Dermis blood vessel endothelial cell (primary cell): Measurements from ENCODE around the gene GMEB1. TPM values are rescaled to one million over a fixed set of nuclear protein-coding genes. Genes with fewer than 3 reads are reported as not detected.
"Not testable (repeated sequence)": the region's sequence is repeated elsewhere in the genome, so short reads cannot be mapped to it uniquely, and the experiment has no call there.

Experiments
- DNase-seq: peaks from one replicate; pipeline ENCODE4 v3.0.0; 2010
- total RNA-seq: library from RNA; depleted of rRNA; stranded (reverse); fragments of >200 nt; gene quantifications from 2 replicates; pipeline ENCODE4 v1.2.3, GENCODE V29; 2014

Gene GMEB1
- total RNA-seq = 13.9 and 14.1 TPM in 2 replicates

- peak; percentile 91 for DNase-seq
Observed at GRCh38 chr1:28668191-28668955, at the start of gene GMEB1. Gene GMEB1 (plus strand): TSS chr1:28668784. CDS start chr1:28683613, 14,829 bp downstream.

- DNase-seq = no peak
Observed at GRCh38 chr1:28631713-28632112, 36.9 kb upstream of the GMEB1 start.

GRCh38 chr1:28632560-28632959, 36.0 kb upstream of the GMEB1 start:
- DNase-seq = no peak

- peak; percentile 52 for DNase-seq
Observed at GRCh38 chr1:28640766-28641165, 27.8 kb upstream of the GMEB1 start.

- DNase-seq = no peak
Observed at GRCh38 chr1:28642056-28642846, 26.3 kb upstream of the GMEB1 start.

GRCh38 chr1:28642847-28643635, 25.5 kb upstream of the GMEB1 start, which contains the start of gene TAF12:
Gene TAF12 (minus strand): TSS chr1:28643067. CDS start chr1:28622081, 20,986 bp downstream.
- peak; percentile 98 for DNase-seq

- DNase-seq = no peak
Observed at GRCh38 chr1:28644494-28644893, 24.1 kb upstream of the GMEB1 start.

GRCh38 chr1:28645406-28645805, 23.2 kb upstream of the GMEB1 start:
- not testable (repeated sequence) for DNase-seq

GRCh38 chr1:28646040-28646439, 22.5 kb upstream of the GMEB1 start:
- no peak for DNase-seq

- DNase-seq = peak; percentile 92
Observed at GRCh38 chr1:28648008-28648473, 20.5 kb upstream of the GMEB1 start.

- peak; percentile 96 for DNase-seq
Observed at GRCh38 chr1:28648474-28649198, 19.9 kb upstream of the GMEB1 start, which contains the start of gene RNU11. Gene RNU11 (plus strand): TSS chr1:28648600.

GRCh38 chr1:28653063-28653462, 15.5 kb upstream of the GMEB1 start:
- not testable (repeated sequence) for DNase-seq

GRCh38 chr1:28653870-28654269, 14.7 kb upstream of the GMEB1 start:
- peak; percentile 62 for DNase-seq

- not testable (repeated sequence) for DNase-seq
Observed at GRCh38 chr1:28655448-28656311, 12.9 kb upstream of the GMEB1 start.

GRCh38 chr1:28656335-28656734, 12.2 kb upstream of the GMEB1 start:
- no peak for DNase-seq

GRCh38 chr1:28663871-28664470, 4.6 kb upstream of the GMEB1 start:
- DNase-seq = no peak

GRCh38 chr1:28666806-28667205, 1.8 kb upstream of the GMEB1 start:
- DNase-seq = no peak

GRCh38 chr1:28668956-28669723, 556 bp downstream of the GMEB1 start:
- DNase-seq = peak; percentile 51

- no peak for DNase-seq
Observed at GRCh38 chr1:28671254-28671780, 2.7 kb downstream of the GMEB1 start.
